ENCODE measurements around the gene AASDHPPT.

The AASDHPPT gene

GRCh38 chr11:106076171-106076918 lies 1.1 kb upstream of the AASDHPPT start:
- peak overlapping the region; percentile 72 for H3K9ac ChIP-seq (ENCODE audit: low read length)
- no peaks in the 10 kb centered on the region for H3K27me3 ChIP-seq (ENCODE audit: insufficient read depth, low read length, poor library complexity)
- H3K27ac ChIP-seq (ENCODE audit: low read depth, low read length): peak overlapping the region; percentile 31
- H3K36me3 ChIP-seq (ENCODE audit: control insufficient read depth, insufficient read depth, low read length): no peaks in the 10 kb centered on the region
- no peak overlapping the region for H2BK5ac ChIP-seq (ENCODE audit: low read length)
- no peak overlapping the region for H3K4ac ChIP-seq (ENCODE audit: low read depth, low read length)
- peak overlapping the region; percentile 71 for H3K56ac ChIP-seq (ENCODE audit: low read length)
- no peak overlapping the region for H2BK15ac ChIP-seq (replicated peaks; ENCODE audit: low read depth)
- no peak for DNase-seq
- no peak overlapping the region for H3K18ac ChIP-seq (ENCODE audit: low read length)
- peak overlapping the region; percentile 48 for H3K4me3 ChIP-seq (ENCODE audit: low read length)
- H3K79me1 ChIP-seq (ENCODE audit: low read length): no peaks in the 10 kb centered on the region
- H4K5ac ChIP-seq (ENCODE audit: low read length): no peak overlapping the region
- H3K4me1 ChIP-seq (ENCODE audit: control insufficient read depth, low read depth, low read length): no peaks in the 10 kb centered on the region
- H3K4me2 ChIP-seq (ENCODE audit: low read length): peak overlapping the region; percentile 70
- H3K23ac ChIP-seq (ENCODE audit: low read length): no peak overlapping the region
- no CpG with 5 or more reads among the region's 19 CpGs for WGBS (ENCODE audit: extremely low coverage, insufficient coverage, low lambda C conversion rate)
- H3K79me2 ChIP-seq (ENCODE audit: control insufficient read depth, insufficient read depth, low read length): peaks cover 21% of the 10 kb centered on the region
- no peak overlapping the region for H2AK5ac ChIP-seq (ENCODE audit: low read length)
- no peak overlapping the region for H4K8ac ChIP-seq (ENCODE audit: low read depth, low read length)
- no peak overlapping the region for H2BK120ac ChIP-seq (ENCODE audit: low read depth, low read length)

- Histone ChIP-seq H3K79me1 (ENCODE audit: low read length) (no peaks in the 10 kb centered on the region), H3K18ac (ENCODE audit: low read length) (peak within 1 kb of the TSS; percentile 53), H2AK5ac (ENCODE audit: low read length) (no peak within 1 kb of the TSS), H3K4me1 (ENCODE audit: control insufficient read depth, low read depth, low read length) (no peaks in the 10 kb centered on the region), H3K79me2 (ENCODE audit: control insufficient read depth, insufficient read depth, low read length) (peaks cover 23% of the 10 kb centered on the region), H3K56ac (ENCODE audit: low read length) (peak within 1 kb of the TSS; percentile 100), H2BK5ac (ENCODE audit: low read length) (peak within 1 kb of the TSS; percentile 93), H4K8ac (ENCODE audit: low read depth, low read length) (peak within 1 kb of the TSS; percentile 31), H3K4me3 (ENCODE audit: low read length) (peak within 1 kb of the TSS; percentile 97), H3K4ac (ENCODE audit: low read depth, low read length) (peak within 1 kb of the TSS; percentile 18), H3K27me3 (ENCODE audit: insufficient read depth, low read length, poor library complexity) (no peaks in the 10 kb centered on the region), H3K4me2 (ENCODE audit: low read length) (peak within 1 kb of the TSS; percentile 70), H4K5ac (ENCODE audit: low read length) (no peak within 1 kb of the TSS), H3K36me3 (ENCODE audit: control insufficient read depth, insufficient read depth, low read length) (no peaks in the 10 kb centered on the region), H2BK15ac (replicated peaks; ENCODE audit: low read depth) (no peak within 1 kb of the TSS), H2BK120ac (ENCODE audit: low read depth, low read length) (no peak within 1 kb of the TSS), H3K23ac (ENCODE audit: low read length) (peak within 1 kb of the TSS; percentile 98), H3K9ac (ENCODE audit: low read length) (peak within 1 kb of the TSS; percentile 99), H3K27ac (ENCODE audit: low read depth, low read length) (peak within 1 kb of the TSS; percentile 87)
- peak; percentile 100 for DNase-seq
- no CpG with 5 or more reads among the region's 37 CpGs for WGBS (ENCODE audit: extremely low coverage, insufficient coverage, low lambda C conversion rate)
These were observed 398 bp upstream of the AASDHPPT start, which contains the start of gene KBTBD3 for GRCh38 chr11:106076919-106077608. Gene KBTBD3 (minus strand): TSS chr11:106077347. CDS start chr11:106059097, 18,250 bp downstream.

GRCh38 chr11:106082096-106082495 lies 4.6 kb downstream of the AASDHPPT start:
- no peaks in the 10 kb centered on the region for H3K79me1 ChIP-seq (ENCODE audit: low read length)
- H3K4me3 ChIP-seq (ENCODE audit: low read length): no peak overlapping the region

GRCh38 chr11:106086135-106086534 lies 8.7 kb downstream of the AASDHPPT start:
- H2AK5ac ChIP-seq (ENCODE audit: low read length): no peak overlapping the region
- no peak overlapping the region for H2BK15ac ChIP-seq (replicated peaks; ENCODE audit: low read depth)
- no peak overlapping the region for H3K4me2 ChIP-seq (ENCODE audit: low read length)
- no peaks in the 10 kb centered on the region for H3K27me3 ChIP-seq (ENCODE audit: insufficient read depth, low read length, poor library complexity)
- H3K4ac ChIP-seq (ENCODE audit: low read depth, low read length): no peak overlapping the region
- H4K5ac ChIP-seq (ENCODE audit: low read length): no peak overlapping the region
- no peak overlapping the region for H3K18ac ChIP-seq (ENCODE audit: low read length)
- no peak overlapping the region for H3K27ac ChIP-seq (ENCODE audit: low read depth, low read length)
- no peak overlapping the region for H2BK5ac ChIP-seq (ENCODE audit: low read length)
- H3K36me3 ChIP-seq (ENCODE audit: control insufficient read depth, insufficient read depth, low read length): no peaks in the 10 kb centered on the region
- H3K4me3 ChIP-seq (ENCODE audit: low read length): no peak overlapping the region
- no peaks in the 10 kb centered on the region for H3K4me1 ChIP-seq (ENCODE audit: control insufficient read depth, low read depth, low read length)
- peaks cover 2% of the 10 kb centered on the region for H3K79me1 ChIP-seq (ENCODE audit: low read length)
- H3K9ac ChIP-seq (ENCODE audit: low read length): no peak overlapping the region
- WGBS (ENCODE audit: extremely low coverage, insufficient coverage, low lambda C conversion rate): no CpG with 5 or more reads among the region's 1 CpG
- no peak overlapping the region for H3K56ac ChIP-seq (ENCODE audit: low read length)
- H4K8ac ChIP-seq (ENCODE audit: low read depth, low read length): no peak overlapping the region
- no peak overlapping the region for H2BK120ac ChIP-seq (ENCODE audit: low read depth, low read length)
- DNase-seq: no peak
- peaks cover 16% of the 10 kb centered on the region for H3K79me2 ChIP-seq (ENCODE audit: control insufficient read depth, insufficient read depth, low read length)
- no peak overlapping the region for H3K23ac ChIP-seq (ENCODE audit: low read length)

More at GRCh38 chr11:106082096-106082495, 4.6 kb downstream of the AASDHPPT start:
- no peaks in the 10 kb centered on the region for H3K36me3 ChIP-seq (ENCODE audit: control insufficient read depth, insufficient read depth, low read length)
- no peak for DNase-seq
- H3K56ac ChIP-seq (ENCODE audit: low read length): no peak overlapping the region
- H3K9ac ChIP-seq (ENCODE audit: low read length): no peak overlapping the region
- H2BK15ac ChIP-seq (replicated peaks; ENCODE audit: low read depth): no peak overlapping the region
- no peaks in the 10 kb centered on the region for H3K4me1 ChIP-seq (ENCODE audit: control insufficient read depth, low read depth, low read length)
- H2BK120ac ChIP-seq (ENCODE audit: low read depth, low read length): no peak overlapping the region
- H3K18ac ChIP-seq (ENCODE audit: low read length): no peak overlapping the region
- no peak overlapping the region for H3K4me2 ChIP-seq (ENCODE audit: low read length)
- H3K79me2 ChIP-seq (ENCODE audit: control insufficient read depth, insufficient read depth, low read length): peaks cover 29% of the 10 kb centered on the region
- H4K5ac ChIP-seq (ENCODE audit: low read length): no peak overlapping the region
- H3K4ac ChIP-seq (ENCODE audit: low read depth, low read length): no peak overlapping the region
- H3K27me3 ChIP-seq (ENCODE audit: insufficient read depth, low read length, poor library complexity): no peaks in the 10 kb centered on the region
- H3K23ac ChIP-seq (ENCODE audit: low read length): no peak overlapping the region
- no peak overlapping the region for H2AK5ac ChIP-seq (ENCODE audit: low read length)
- no peak overlapping the region for H4K8ac ChIP-seq (ENCODE audit: low read depth, low read length)
- no peak overlapping the region for H3K27ac ChIP-seq (ENCODE audit: low read depth, low read length)
- no peak overlapping the region for H2BK5ac ChIP-seq (ENCODE audit: low read length)

GRCh38 chr11:106086850-106087249 lies 9.4 kb downstream of the AASDHPPT start:
- H2BK5ac ChIP-seq (ENCODE audit: low read length): no peak overlapping the region
- no peak overlapping the region for H3K18ac ChIP-seq (ENCODE audit: low read length)
- no peaks in the 10 kb centered on the region for H3K27me3 ChIP-seq (ENCODE audit: insufficient read depth, low read length, poor library complexity)
- H3K36me3 ChIP-seq (ENCODE audit: control insufficient read depth, insufficient read depth, low read length): no peaks in the 10 kb centered on the region
- WGBS (ENCODE audit: extremely low coverage, insufficient coverage, low lambda C conversion rate): no CpG with 5 or more reads among the region's 2 CpGs
- H3K4ac ChIP-seq (ENCODE audit: low read depth, low read length): no peak overlapping the region
- no peak overlapping the region for H3K23ac ChIP-seq (ENCODE audit: low read length)
- H2BK120ac ChIP-seq (ENCODE audit: low read depth, low read length): no peak overlapping the region
- H2BK15ac ChIP-seq (replicated peaks; ENCODE audit: low read depth): no peak overlapping the region
- peaks cover 2% of the 10 kb centered on the region for H3K79me1 ChIP-seq (ENCODE audit: low read length)
- DNase-seq: no peak
- no peak overlapping the region for H4K8ac ChIP-seq (ENCODE audit: low read depth, low read length)
- no peak overlapping the region for H4K5ac ChIP-seq (ENCODE audit: low read length)
- H2AK5ac ChIP-seq (ENCODE audit: low read length): no peak overlapping the region
- peaks cover 11% of the 10 kb centered on the region for H3K79me2 ChIP-seq (ENCODE audit: control insufficient read depth, insufficient read depth, low read length)
- no peaks in the 10 kb centered on the region for H3K4me1 ChIP-seq (ENCODE audit: control insufficient read depth, low read depth, low read length)
- no peak overlapping the region for H3K4me3 ChIP-seq (ENCODE audit: low read length)
- H3K4me2 ChIP-seq (ENCODE audit: low read length): no peak overlapping the region
- no peak overlapping the region for H3K27ac ChIP-seq (ENCODE audit: low read depth, low read length)
- no peak overlapping the region for H3K56ac ChIP-seq (ENCODE audit: low read length)
- no peak overlapping the region for H3K9ac ChIP-seq (ENCODE audit: low read length)
